HG03066 (cell line): Measurements from ENCODE around the gene BASP1.
A peak's percentile ranks its signal among the peaks of the same experiment; 100 is the strongest.
"Not testable (repeated sequence)": the region's sequence is repeated elsewhere in the genome, so short reads cannot be mapped to it uniquely, and the experiment has no call there.

Experiments
- ATAC-seq: cut with Tn5 transposase; IDR thresholded peaks from one replicate; pipeline ENCODE4 v1.9.1; 2021; ENCODE audit warnings: low read depth; ENCODE audit not compliant: unreplicated experiment

The BASP1 gene

DNA sequence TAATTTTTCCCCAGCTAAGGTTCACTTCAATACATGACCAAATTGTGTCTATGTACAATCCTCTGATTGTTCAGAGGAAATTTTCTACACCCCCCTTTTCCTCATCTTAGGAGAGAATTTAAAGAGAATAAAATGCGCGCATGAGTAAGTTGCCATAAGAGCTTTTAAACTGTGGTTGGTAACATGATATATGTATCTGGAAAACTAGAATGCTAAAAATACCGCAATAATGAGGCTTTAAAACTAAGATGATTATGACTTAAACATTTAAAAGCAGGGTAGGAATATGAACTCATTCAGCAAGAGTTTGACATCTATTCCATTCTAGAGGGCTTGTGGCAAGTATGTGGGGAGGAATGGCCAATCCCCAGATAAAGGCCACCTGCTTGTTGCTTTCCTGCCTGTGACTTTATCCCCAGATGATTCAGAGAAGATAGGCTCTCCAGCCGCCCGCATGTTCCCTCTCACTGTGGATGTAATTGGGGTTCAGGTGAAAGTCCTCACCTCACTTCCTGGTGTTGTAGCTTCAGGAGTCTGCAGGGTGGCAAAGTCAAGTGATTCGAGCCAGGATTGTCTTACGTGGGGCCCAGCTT is 26.5 kb upstream of the BASP1 start:
- no peak for ATAC-seq

- ATAC-seq: not testable (repeated sequence)
These were observed 25.9 kb upstream of the BASP1 start for GRCh38 chr5:17191574-17191973.

DNA sequence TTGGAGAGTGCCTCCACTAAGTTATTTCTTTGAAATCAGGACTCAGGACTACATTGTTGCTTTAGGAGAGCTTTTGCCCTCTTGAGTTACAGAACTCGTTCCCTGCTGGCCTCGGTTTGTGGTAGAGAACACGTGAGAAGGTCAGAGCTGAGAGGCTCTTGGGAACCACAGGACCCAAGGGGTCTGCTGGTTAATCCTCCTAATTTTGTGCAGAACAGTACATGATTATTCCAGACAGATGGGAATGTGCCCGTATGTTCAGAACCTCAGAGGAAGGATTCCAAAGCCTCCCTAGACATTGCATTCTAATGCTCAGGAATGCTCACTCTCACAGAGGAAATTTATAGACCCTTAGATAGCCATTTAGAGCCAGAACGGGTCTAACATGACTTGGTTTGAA is 25.2 kb upstream of the BASP1 start:
- no peak for ATAC-seq

GRCh38 chr5:17196024-17196423 is 21.4 kb upstream of the BASP1 start:
- no peak for ATAC-seq

DNA sequence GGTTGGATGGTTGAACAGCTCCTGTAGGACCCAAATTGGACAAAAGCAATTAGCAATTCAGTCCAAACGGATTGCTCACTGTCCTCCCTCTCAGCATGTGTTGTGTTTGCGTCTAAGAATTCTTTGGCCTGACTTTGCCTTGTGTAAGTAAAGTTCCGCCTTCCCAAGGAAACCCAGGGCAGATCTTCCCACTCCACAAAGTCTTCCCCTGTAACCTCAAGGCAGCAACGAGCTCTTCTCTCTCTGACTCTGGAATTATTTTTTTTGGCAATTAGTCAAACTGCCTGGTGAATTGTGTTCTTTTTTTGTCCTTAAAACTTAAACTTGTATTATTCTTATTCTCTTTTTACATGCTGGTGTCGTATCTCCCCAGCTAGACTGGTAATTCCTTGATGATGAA is 20.7 kb upstream of the BASP1 start:
- no peak for ATAC-seq

- peak; percentile 81 for ATAC-seq
These were observed 13.9 kb upstream of the BASP1 start for GRCh38 chr5:17203329-17204132.

GRCh38 chr5:17204133-17204489 is 13.3 kb upstream of the BASP1 start:
- ATAC-seq: no peak

DNA sequence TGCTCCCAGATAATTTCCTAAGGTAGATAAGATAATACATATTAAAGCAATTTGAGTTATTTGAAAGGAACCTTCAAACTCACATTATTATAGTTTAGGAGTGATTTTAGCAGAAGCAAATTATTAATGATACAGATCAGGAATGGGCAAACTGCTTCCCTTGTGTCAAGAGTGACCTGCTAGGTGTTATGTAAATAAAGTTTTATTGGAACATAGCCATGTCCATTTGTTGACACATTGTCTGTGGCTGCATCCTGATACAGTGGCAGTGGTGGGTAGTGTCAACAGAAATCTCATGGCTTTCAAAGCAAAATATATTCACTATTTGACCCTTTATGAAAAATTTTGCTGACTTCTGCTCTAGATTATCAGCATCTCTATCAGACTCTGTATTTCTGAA is 11.4 kb upstream of the BASP1 start:
- no peak for ATAC-seq

DNA sequence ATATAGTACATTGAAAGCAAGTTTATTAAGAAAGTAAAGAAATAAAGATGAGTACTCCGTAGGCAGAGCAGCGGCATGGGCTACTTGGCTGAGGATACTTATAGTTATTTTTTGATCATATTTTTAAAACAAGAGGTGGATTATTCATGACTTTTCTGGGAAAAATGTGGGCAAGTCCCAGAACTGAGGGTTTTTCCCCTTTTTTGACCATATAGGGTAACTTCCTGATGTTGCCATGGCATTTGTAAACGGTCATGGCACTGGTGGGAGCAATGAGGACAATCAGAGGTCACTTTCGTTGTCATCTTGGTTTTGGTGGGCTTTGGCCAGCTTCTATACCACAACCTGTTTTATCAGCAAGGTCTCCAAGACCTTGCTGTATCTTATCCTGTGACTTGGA is 5.2 kb upstream of the BASP1 start:
- ATAC-seq: no peak

DNA sequence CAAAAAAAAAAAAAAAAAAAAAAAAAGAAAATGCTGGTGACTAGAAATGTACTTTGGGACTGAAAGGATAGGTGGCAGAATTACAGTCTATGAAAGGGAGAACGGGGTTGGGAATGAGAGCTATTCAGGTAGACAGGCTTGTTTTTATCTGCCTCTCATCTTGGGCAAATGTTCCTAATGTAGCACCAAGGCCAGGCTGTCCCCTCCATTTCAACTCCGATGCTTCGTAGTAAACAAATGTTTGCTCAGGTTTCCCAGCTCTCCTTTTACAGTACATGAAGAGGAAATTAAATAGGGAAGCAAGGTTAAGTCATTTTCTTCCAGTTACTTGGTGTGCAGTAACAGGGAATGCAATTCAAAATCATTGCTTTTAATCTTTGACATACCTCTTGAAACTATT is 4.4 kb upstream of the BASP1 start:
- ATAC-seq: no peak

GRCh38 chr5:17213938-17214337 is 3.5 kb upstream of the BASP1 start:
- no peak for ATAC-seq

DNA sequence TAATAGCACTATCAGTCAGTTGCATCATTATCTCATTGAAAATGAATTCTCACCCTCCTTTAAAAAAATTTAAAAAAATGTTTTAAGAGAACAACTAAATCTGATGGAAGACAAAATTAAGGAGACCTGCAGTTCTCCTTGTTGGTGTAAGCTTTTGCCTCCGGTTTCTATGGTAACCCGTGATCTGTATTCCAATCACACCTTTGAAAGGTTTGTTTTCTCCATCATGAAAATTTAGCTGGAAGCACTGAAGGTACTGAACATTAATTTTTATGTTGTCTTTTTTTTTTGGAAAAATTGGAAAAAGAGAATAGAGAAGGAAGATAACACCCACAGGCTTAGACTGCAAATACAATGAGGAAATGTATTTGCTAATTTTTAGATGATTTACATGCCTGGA is 2.5 kb upstream of the BASP1 start:
- ATAC-seq: no peak

DNA sequence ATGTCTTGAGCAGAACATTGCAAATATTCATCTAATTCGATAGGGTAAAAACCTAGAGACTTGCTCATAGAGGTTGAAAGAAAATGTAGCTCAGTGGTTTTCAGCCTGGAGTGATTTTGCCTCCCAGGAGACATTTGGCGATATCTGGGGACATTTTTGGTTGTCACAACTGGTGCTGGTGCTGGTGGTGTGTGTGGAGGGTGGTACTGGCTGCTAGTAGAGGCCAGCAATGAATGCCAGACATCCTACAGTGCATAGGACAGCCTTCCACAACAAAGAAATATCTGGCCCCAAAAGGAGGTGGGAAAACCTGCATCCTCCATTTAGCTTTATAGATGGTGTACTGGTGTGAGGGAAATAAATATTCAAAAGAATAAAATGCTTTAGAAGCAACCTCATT is 2.1 kb upstream of the BASP1 start:
- no peak for ATAC-seq

- ATAC-seq: peak; percentile 29
These were observed 1.1 kb upstream of the BASP1 start for GRCh38 chr5:17216176-17216973.

- ATAC-seq: no peak
These were observed 398 bp upstream of the BASP1 start for GRCh38 chr5:17216974-17217492.

DNA sequence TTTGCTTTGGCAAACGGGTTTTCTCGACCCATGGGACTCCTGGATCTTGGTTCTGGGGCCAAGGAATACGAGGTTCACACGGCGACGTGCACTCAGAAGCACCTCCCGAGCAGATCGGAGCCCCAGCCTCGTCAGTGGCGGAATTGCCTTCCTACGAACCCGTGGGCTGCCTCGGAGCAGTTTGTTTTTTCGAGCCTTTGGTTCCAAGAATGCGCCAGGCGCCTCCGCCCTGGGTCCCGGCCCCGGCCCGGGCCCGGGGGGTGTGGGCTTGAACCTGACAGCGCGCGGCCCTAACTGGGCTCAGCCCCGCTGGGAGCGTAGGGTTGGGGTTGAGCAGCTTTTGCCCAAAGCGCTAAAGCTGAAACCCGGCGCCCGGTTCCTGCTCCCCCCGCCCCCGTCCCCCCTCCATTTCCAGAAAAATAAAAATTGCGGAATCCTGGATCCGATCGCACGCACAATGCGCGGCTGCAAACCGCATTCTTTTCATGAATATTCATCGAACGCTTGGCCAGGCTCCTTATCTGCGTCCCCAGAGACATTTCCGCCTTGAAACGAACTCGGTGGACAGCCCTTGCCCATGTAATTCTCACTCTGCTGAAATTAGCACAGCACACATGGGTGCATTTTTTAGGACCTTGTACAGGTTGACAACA is 1.0 kb downstream of the BASP1 start:
- ATAC-seq: peak; percentile 37

DNA sequence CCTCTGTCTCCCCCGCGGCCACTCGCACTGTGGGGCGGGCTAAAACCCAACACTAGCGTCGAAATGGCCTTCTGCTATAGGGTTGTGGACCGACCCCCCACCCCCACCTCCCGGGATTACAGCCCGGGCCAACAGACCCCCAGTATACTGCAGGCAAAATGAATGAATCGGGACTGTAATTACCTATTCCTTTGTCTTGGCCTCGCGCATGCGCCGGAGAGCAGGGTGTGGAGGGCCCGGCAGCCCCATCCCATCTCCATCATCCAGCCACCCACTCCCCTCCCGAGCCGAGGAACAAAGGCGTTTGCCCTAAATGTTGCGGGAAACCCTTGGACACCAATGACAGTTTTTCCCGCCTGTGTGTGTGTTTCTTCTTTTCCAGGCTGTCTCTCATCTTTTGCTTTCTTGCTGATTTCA is 1.6 kb downstream of the BASP1 start:
- ATAC-seq: peak; percentile 11

DNA sequence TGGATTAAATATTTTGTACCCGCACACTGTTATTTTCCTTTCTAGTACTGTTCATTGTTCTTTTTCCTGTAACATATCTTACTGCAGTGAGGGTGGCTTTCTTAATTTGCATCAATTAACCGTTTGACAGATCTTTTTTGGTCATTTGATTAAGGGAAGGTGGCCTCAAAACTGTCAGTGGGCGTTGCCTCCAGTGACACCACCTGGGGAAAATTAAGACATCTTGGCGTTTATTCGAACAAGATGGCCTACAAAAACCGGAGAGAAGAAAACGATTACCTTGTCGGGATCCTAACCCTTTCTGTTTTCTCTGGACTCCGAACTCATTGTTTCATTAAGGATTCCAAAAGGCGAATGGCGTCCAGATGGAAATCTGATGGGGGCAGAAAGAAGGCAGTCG is 2.0 kb downstream of the BASP1 start:
- no peak for ATAC-seq

DNA sequence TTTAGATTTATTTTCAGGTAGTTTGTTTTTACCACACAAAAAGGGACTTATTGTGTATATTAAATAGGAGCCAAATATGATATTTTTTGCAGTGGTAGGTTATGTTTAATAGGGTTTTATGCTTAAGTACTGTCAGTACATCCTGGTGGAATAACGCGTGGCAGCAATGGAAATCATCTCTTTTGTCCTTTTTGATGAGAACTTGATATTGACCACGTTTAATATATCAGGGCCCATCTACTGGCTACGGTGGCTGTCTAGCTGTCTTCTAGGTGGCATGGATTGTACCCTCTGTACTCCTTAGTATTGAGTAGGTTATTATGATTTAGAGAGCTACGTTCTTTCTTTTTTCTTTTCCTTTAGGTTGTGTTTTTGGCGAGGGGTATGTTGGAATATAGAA is 2.6 kb downstream of the BASP1 start:
- ATAC-seq: no peak

- ATAC-seq: no peak
These were observed 3.0 kb downstream of the BASP1 start for GRCh38 chr5:17220469-17220868.
